ENCODE measurements around the gene SH3BGR. TPM values are rescaled to one million over a fixed set of nuclear protein-coding genes. Genes with fewer than 3 reads are reported as not detected.

The SH3BGR gene
- total and polyA plus RNA-seq, 2 of the 8 experiments (the other 6 are each of a cell fraction or from before 2014, with no cell fraction given) = 2.1 to 5.9 TPM

GRCh38 chr21:39519835-39520234, 68.1 kb downstream of the SH3BGR start:
- Histone ChIP-seq H2BK15ac (ENCODE audit: low read length) (peak overlapping the region; percentile 75), H3K4me3 (ENCODE audit: extremely low read depth in 1 of 4, insufficient read depth in 2 of 4, low read depth in 3 of 4, low read length in 4 of 4) (no peak overlapping the region), H3K9me3 (ENCODE audit: insufficient read depth in 2 of 2, low read depth in 1 of 2, low read length in 1 of 2) (peaks cover 0 to 2% of the 10 kb centered on the region in 2 experiments; a peak in 1 of 4 replicates), H4K8ac (ENCODE audit: extremely low read depth, insufficient read depth, low read length) (no peak overlapping the region), H2AFZ (ENCODE audit: low read length) (no peak overlapping the region), H3K23me2 (ENCODE audit: low read depth, low read length) (no peaks in the 10 kb centered on the region), H3K18ac (ENCODE audit: extremely low read depth, low read length) (no peak overlapping the region; the same call in 1 of the 2 replicates), H2AK5ac (ENCODE audit: low read depth, low read length) (peak overlapping the region; percentile 76; the same call in 1 of the 2 replicates), H2BK20ac (ENCODE audit: low read length) (peak overlapping the region; percentile 99; the same call in 1 of the 2 replicates), H3K4me1 (replicated peaks in 1 of 4; ENCODE audit: control insufficient read depth in 3 of 4, insufficient read depth in 4 of 4, low read length in 3 of 4) (peaks cover 0 to 5% (median 0%) of the 10 kb centered on the region in 4 experiments; a peak in 2 of 7 replicates), H3K9ac (replicated peaks in 1 of 4; ENCODE audit: extremely low read depth in 1 of 4, low read depth in 3 of 4, low read length in 3 of 4) (no peak overlapping the region), H2BK12ac (ENCODE audit: low read depth, low read length) (peak overlapping the region; percentile 97; the same call in 1 of the 2 replicates), H3K36me3 (ENCODE audit: control insufficient read depth in 2 of 4, insufficient read depth in 4 of 4, low read length in 3 of 4) (no peaks in the 10 kb centered on the region), H3K4me2 (ENCODE audit: insufficient read depth in 1 of 2, low read depth in 2 of 2, low read length in 2 of 2) (no peak overlapping the region), H3K79me1 (ENCODE audit: low read depth, low read length) (no peaks in the 10 kb centered on the region), H3K23ac (ENCODE audit: insufficient read length) (no peak overlapping the region), H3K4ac (replicated peaks; ENCODE audit: insufficient read length, low read depth, low read length) (peak overlapping the region; percentile 19), H3K79me2 (ENCODE audit: control insufficient read depth in 1 of 2, insufficient read depth in 2 of 2, low read length in 2 of 2) (no peaks in the 10 kb centered on the region), H3K27me3 (replicated peaks in 1 of 4; ENCODE audit: control insufficient read depth in 3 of 4, extremely low read depth in 1 of 4, insufficient read depth in 3 of 4, low read length in 3 of 4) (no peaks in the 10 kb centered on the region), H3K14ac (ENCODE audit: insufficient read length) (no peak overlapping the region), H4K91ac (replicated peaks; ENCODE audit: insufficient read length, low read length) (peak overlapping the region; percentile 77), H4K5ac (ENCODE audit: insufficient read length, low read depth, low read length) (no peak overlapping the region), H3K27ac (ENCODE audit: low read depth, low read length) (no peak overlapping the region), H4K20me1 (replicated peaks in 1 of 2; ENCODE audit: control insufficient read depth in 1 of 2, insufficient read depth in 2 of 2, low read length in 2 of 2) (no peaks in the 10 kb centered on the region), H3K56ac (replicated peaks; ENCODE audit: insufficient read length, low read depth, low read length) (no peak overlapping the region), H2BK120ac (replicated peaks; ENCODE audit: low read depth, low read length) (no peak overlapping the region), H2BK5ac (ENCODE audit: low read depth, low read length) (peak overlapping the region; percentile 66; the same call in 1 of the 2 replicates)
- ChIA-PET CTCF (ENCODE audit: partially characterized antibody) (interaction anchor here (1.0 to 4.5 kb wide), 8 partner anchors 9 to 226 kb away, joined by 3 to 62 read pairs (median 4); no protein-coding TSS in a partner anchor), POLR2A (ENCODE audit: partially characterized antibody) (interaction anchor here (1.0 kb wide), 1 partner anchor 17 kb away, joined by 3 read pairs; no protein-coding TSS in a partner anchor)
- WGBS, 2 experiments (ENCODE audit: extremely low coverage in 1 of 2, insufficient coverage in 1 of 2, insufficient read length in 1 of 2, insufficient replicate concordance in 2 of 2, low coverage in 1 of 2, low lambda C conversion rate in 2 of 2, missing lambda C conversion rate in 1 of 2) = 88% methylated on average over 8 of the region's 8 CpGs; no CpG with 5 or more reads in 1 of the 2 experiments
- TF ChIP-seq RXRA (IDR thresholded peaks at IDR 0.05; ENCODE audit: insufficient read depth, low read depth, low read length) (no peak), SP4 (IDR thresholded peaks at IDR 0.05; ENCODE audit: low read length) (no peak), RFX5 (IDR thresholded peaks at IDR 0.05; ENCODE audit: borderline replicate concordance, low read depth, low read length) (no peak), TEAD4 (IDR thresholded peaks at IDR 0.05; ENCODE audit: low read depth, low read length) (no peak)
- DNase-seq (ENCODE audit: low read depth in 1 of 2, low spot score in 2 of 2) (no peak), FAIRE-seq (no peak)
